HG03575 (cell line): ENCODE measurements around the gene EMILIN2.

Experiments
- ATAC-seq: cut with Tn5 transposase; IDR thresholded peaks from one replicate; pipeline ENCODE4 v1.9.1; 2021; ENCODE audit not compliant: unreplicated experiment, insufficient number of reproducible peaks, low FRiP score; ENCODE audit errors: extremely low read depth

Gene EMILIN2

DNA sequence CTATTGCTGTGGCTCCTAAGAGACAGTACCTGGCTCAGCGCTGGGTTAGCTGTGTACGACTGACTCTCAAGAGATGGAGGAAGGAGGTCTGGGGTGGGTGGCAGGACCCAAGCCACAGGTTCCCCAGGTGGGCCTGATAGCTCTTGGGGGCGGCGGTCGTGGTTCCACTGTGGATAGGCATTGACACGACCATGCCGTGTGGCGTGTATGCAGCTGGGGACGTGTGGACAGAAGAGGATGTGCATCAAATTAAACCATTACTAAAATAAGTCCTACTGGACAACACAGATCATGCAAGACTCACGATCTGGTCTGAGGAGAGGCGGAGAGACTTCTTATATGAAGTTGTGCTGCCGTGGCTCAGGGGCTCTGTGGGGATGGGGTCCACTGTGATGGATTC, 78.1 kb downstream of the EMILIN2 start:
- no peak for ATAC-seq

DNA sequence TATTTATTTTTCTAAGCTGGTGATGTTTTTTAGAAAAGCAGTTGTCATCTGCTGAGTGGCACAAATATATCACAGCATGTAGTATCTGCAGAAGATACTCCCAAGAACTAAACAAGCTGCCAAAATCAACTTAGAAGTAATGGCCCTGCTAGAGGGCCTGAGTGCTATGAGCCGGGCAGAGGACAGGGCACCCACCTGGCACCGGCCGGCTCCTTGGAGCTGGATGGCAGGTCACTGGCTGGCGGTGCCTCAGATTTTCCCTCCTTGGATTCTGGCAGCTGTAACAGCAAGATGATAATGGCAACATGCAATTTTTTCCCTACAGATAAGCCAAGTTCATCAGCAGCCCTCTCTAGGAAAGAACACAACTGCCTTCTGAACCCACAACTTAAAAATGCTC, 79.7 kb downstream of the EMILIN2 start:
- no peak for ATAC-seq

DNA sequence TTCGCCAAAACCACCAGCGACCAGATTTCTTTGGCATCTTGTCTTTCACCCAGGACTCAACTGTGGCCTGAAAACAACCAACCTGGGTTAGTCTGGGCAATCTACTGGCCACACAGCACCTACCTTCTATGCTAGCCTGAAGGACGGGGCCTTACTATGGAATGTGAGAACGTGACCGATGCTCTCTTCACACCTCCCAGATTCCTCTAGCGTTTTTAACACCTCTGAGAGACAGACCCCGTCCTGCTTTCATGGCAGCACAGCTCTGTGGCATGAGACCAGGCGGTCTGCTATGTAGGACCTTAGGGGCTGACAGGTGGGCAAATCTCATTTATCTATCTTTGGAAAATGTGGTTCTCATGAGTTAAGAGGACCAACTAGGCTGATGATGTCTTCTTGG, 80.9 kb downstream of the EMILIN2 start:
- no peak for ATAC-seq

DNA sequence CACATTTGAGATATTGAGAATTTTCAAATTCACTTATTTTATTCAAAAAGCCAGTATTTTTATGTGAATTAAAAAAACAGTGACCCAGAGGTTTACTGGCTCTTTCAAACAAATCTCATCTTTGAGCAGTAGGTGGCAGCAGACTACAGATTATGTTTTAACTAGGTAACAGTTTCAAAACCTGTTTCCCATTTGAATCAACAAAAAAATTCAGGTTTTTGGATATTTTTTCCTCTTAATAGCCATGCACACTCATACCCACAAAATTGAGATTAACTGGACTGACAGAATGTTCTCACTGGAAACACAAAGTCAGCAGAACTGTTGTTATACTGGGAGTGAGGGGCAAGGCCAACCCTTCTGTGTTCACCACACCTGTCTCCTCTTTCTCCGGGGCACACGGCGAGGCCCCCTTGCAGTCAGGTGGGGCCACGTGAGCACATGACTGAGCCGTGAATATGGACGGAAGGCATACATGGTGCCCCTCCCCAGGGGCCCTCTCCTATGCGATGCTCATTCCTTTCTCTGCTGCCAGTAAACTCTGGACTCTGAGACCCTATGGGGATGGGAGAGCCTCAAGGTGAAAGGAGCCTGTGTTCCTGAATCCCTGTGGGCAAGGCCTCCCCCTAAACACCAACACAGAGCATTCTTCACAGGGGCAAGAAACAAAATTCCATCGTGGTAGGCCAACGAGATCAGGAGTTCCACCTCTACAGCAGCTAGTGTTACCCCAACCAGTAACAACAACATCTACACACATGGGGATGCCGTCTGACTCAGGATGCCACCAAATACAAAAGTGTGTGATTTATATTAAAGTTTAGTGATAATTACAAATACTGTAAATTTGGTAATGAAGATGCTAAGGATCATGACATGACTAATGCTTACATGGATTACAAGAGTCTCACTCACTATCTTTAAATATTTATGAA, 85.7 kb downstream of the EMILIN2 start:
- no peak for ATAC-seq

DNA sequence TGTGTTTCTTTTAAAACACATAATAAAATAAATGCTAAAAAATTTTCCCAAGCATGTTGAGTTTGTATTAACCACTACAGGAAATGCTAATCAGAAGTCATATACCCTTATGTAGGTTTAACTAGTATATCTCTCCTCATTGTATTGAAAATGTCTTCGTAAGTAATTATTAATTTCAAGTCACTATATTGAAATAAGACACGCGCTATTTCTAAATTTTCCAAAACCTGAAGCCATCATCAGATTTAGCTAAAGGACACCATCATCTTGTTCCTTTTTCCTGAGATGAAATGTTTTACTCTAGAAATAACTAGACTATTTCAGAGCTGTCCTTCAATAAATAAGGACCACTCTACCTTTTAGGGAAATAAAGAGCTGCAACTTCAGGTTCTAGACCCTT, 87.2 kb downstream of the EMILIN2 start:
- no peak for ATAC-seq

DNA sequence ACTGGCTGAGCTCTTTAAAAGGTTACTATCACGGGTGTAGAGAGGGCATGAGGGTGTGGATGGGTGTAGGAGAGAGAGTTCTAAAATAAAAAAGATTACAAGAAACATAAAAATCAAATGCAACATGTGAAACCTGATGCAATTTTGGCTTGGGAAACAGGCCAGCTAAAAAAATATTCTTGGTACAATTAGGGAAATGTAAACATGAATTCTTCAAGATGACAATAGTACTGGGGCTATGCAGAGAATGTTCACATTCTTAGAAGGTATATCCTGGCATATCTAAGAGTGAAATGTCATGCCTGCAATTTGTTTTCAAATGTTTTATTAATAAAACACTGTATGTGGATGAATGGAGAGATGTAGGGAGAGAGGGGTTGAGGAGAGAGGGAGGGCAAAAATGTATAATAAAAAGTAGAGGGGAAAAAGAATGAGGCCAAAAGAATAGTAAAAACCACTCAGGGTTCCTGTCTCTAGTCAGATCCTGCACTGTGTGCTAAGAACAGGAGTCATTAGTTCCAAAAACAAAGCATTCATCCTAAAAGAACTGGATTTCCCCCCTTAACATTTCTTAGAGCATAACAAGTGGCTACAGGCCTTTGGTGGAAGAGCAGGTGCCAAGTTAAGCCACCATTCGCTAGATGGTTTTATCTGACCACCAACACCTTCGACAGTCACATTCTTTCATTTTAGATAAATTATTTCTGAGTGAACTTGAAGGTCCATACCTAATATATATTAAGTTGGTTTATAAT, 88.8 kb downstream of the EMILIN2 start:
- ATAC-seq, result no peak

DNA sequence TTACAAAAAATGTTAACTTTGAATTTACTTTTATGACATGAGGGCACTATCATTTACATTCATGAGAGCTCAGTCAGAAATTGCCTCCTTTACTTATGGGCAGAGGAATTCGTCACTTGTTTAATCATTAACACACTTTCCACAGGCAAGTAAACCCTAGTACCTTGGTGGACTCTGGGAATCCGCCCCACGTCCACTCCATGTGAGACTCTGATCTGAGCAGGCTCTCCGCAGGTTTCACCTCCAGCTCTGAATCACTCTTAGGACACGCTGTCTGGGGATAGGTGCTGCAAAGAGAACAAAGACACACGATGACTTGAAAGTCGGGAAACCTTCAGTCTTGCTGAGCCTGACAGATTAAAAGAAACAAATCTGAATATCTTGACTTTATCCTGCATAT, 92.5 kb downstream of the EMILIN2 start:
- no peak for ATAC-seq

DNA sequence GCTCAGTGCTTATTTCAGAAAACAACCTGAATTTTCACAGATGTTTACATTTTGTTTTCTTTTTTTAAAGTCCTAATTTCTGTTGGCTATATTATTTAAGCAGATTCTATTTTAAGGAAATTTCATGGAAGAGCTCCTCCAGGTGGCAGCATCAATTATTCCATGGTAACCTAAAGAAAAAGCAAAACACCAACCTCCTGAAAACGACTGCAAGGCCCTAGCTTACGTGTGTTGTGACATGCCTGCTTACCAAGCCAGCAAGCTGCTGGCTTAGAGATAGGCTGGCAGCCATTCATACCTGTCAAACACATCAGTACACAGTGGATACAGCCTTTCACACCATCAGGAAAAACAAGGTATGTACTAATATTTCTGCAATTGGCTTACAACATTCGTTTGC, 101.2 kb downstream of the EMILIN2 start:
- ATAC-seq, result no peak

DNA sequence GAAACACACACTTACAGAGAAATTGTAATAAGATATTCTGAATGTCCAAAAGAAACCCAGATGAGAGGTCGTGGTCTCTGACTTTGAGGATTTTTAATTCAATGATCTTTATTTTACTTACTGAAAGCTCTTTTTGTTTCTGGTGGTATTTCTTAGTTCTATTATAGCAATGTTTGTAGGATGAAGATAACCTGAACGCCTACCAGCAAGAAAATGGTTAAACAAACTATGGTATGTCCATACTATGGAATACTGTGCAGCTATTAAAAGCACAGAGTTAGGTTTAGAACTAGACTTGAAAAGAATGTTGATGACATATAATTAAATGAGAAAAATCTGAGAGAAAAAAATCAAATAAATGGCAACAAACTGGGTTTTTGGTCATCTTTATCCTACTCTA, 105.8 kb downstream of the EMILIN2 start:
- no peak for ATAC-seq

DNA sequence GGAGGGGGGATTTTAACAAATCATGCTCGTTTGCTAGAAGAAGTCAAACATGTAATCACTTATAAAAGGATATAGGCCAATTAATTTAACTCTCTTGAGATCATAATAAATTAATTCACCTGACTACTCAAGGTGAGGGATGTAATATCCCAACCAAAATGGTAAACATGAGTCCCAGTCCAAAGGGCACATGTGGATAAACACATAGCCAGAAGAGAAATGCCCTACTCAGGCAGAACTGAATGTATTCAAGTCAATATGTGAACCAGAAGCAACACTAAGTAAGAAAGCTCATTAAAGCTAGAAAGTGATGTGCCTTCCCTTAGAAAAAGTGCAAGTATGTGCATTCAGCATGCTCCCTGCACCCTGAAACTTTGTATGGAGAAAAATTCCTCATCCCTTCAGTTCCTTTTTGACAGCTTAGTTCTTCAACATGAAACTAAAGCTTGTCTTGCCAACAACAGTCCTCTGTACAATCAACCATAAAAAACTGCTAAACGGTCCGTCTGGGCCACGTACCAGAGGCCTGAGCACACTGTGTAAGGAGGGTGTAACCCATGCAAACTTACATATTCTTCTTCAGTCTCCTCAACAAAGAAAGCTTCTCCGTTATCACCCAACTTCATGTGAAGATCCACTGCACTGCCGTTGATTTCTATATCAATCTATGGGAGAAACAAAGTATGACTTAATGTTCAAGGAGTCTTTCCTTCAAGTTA, 107.3 kb downstream of the EMILIN2 start:
- no peak for ATAC-seq

DNA sequence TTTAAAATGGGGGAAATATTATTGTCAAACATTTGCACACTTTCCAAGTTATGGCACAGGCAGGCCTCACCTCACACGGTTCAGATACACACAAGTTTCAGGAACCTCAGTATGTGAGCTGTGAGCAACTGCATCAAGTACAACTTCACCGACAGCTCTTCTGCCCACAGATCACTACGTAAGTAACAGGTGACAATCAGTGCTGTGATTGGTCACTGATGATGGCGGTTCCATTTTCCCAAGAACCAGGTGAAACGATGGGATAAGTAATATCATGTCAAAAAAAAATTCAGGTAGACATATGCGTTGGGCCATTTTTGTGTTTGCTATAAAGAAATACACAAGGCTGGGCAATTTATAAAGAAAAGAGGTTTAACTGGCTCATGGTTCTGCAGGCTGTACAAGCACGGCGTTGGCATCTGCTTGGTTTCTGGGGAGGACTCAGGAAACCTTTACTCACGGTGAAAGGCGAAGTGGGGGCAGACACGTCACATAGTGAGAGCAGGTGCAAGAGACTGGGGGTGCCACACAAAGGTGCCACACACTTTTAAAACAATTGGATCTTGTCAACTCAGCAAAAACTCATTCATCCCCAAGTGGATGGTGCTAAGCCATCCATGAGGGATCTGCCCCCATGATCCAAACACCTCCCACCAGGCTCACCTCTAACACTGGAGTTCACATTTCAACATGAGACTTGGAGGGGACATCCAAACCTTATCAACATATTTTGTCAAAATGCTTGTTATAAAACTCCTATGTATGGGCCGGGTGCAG, 108.3 kb downstream of the EMILIN2 start:
- no peak for ATAC-seq

DNA sequence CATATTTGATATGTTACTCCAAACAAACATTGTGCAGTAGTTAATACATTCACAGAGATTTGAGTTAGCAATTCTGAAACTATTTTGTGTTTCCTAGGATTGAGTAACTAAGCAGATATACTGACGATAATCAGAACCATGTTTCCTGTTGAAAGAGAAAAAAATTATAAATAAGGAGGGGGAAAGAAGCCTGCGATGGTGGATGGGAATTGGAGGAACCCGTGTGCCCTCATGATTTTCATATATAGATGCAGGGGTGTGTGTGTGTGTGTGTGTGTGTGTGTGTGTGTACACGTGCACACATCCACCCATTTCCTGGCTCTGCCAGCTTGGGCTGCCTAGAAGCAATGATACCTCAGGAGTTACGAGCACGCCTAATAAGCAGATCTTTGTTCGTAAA, 109.2 kb downstream of the EMILIN2 start:
- no peak for ATAC-seq

DNA sequence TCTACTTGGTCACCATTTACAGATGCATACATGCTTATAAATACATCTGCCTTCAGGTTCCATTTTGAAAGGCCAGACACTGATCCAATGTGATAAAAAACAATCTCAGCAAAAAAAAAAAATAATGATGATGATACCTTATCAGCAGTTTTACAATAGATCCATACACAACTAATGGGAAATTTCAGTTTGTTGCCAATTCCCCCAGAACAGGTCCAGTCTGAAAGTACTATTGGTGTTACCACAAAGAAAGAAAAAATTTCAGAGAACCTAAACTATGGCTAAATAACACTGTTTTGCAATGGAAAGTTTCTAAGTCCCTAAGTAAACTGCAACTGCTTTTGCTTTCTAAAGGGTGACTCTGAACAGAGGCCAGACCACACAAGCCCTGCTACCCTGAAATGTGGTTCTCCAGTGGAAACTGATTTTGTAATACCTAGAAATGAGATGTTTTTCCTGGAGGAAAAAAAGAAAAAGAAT, 112.1 kb downstream of the EMILIN2 start:
- ATAC-seq, result no peak

DNA sequence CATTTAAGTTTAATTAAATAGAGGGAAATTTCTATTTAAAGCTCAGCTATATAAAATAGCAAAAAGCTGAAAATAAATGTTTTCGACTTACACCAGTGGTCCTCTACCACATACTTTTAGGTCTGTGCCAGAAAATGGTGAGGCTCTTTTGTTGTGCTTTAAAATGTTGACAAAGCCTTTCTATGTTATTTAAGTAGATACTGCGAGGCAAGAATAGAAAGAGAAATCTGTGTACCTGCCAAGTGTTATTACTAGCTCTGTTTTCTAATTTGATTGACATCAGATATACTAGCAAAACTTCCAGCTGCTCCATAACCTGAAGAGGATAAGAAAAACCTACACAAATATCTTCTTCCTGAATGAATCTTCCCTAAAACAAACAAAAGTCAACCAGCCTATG, 112.5 kb downstream of the EMILIN2 start:
- ATAC-seq, result no peak

DNA sequence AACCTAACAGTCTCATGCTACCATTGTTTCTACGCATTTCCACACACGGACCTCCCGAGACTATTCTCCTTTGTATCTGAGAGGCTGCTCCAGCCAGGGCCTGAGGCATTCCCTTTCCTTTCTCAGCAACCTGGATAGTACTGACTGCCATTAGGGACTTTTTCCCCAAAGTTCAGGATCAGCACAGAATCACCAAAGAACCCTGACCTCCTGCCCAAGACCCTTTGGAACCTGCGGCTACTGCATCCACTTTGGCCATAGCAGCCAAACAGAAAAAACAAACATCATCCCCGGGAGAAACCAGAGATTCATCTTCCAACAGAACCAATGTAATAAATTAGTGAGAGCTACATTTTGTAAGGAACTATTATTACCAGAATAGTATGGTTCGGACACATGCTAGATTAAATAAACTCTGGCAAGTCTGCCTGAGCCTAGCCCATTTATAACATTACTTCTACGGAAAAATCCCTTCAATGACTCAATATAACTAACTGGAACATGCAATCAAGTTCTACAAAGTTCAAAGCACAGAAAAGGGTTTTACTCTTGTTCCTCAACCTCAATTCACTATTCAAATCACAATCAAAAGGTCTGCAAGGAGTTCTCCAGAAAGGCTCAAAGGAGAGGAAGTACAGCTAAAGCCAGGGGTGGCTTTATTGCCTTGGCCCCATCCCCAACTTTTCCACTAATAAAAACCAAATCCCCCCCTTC, 114.3 kb downstream of the EMILIN2 start:
- ATAC-seq, result no peak

DNA sequence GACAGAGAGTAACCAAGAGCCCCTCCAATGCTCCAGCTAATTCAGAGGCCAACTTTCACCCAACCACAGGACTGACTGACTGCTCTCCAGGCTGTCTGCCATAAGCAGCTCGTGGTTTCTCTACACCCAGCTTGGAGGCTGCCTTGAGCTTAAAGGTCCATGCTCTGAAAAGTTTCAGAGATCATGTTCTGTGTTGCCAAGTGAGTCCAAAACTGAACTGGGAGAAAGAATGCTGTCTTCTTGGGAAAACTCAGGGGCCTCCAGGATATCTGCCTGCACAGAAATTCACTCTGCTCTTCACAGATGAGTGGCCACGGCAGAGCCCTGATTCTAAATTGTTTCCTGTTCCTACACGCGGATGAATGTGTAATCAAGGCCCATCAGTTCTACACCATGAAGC, 115.0 kb downstream of the EMILIN2 start:
- ATAC-seq, result no peak

DNA sequence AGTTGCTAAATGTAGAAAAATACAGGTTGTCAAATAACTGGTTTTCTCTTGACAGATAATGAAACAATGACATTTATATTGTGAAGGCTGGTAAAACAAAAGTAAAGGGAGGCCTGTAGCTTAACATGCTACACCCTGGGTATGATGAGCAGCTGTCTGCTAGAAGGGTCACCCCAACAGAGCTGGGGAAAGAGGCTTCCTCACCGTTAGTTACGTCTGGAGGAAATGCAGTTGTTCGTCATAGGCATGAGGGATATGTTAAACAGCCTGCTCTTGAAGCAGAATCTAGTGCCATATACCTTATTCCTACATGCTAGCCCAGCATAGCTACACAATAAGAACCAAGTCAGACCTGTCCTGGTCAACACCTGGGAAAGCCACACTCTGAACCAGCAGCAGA, 116.2 kb downstream of the EMILIN2 start:
- ATAC-seq, result no peak

DNA sequence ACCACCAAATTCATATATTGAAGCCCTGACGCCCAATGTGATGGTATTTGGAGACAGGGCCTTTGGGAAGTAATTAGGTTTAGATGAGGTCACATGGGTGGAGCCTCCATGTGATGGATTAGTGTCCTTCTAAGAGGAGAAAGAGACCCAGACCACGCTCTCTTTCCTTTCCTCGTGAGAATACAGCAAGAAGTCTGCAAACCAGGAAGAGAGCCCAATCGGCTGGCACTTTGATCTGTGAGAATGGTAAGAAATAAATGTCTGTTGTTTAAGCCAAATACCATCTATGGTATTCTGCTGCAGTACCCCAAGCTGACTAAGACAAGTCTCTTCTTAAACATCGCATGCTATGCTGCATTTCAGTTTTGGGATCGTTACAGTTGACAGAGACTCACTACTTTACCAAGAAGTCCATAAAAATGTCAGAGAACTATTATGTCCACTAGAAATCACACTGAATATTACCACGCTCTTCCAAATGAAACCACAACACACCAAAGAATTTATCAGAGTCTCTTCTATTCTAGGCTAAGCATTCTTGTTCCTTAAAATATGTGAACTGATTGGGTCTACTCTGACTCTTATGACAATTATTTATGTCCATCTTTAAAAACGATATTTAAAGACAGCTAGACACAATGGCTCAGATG, 117.7 kb downstream of the EMILIN2 start:
- no peak for ATAC-seq
